HCT116 (cell line): ENCODE measurements around the gene TMCC3. TPM values are rescaled to one million over a fixed set of nuclear protein-coding genes. Genes with fewer than 3 reads are reported as not detected.

ENCODE experiments used
- ATAC-seq: fragments of 200-7000 bp; cut with Tn5 transposase; 2 replicates; pipeline ENCODE4 v1.9.1; 2020; ENCODE audit warnings: mild to moderate bottlenecking, moderate library complexity
- BruUV-seq: library from RNA; stranded (reverse); fragments of 400-500 nt; replicated peaks from 2 replicates; lab custom pipeline; 2021; lab: Mats Ljungman, UMichigan
- CTCF ChIA-PET: fragments of 300-600 bp; sonication (Branson Sonifier 250); formaldehyde crosslinking; loops from one replicate; lab custom pipeline; 2021; ENCODE audit warnings: antibody characterized with exemption; lab: Charles Lee
- POLR2A ChIA-PET: fragments of 300-600, 350-600 bp; sonication (Branson Sonifier 250); formaldehyde crosslinking; loops from one replicate; lab custom pipeline; 2021; ENCODE audit warnings: antibody characterized with exemption; lab: Charles Lee
- RAD21 ChIA-PET, 2 experiments: fragments of 300-600 bp; sonication (Branson Sonifier 250); formaldehyde crosslinking; loops; one replicate each; lab custom pipeline; 2023; ENCODE audit warnings: low total read pairs in 2 of 2; ENCODE audit not compliant: uncharacterized antibody in 2 of 2, unreplicated experiment in 2 of 2, low non-redundant PET in 1 of 2; lab: Charles Lee
- DNase-seq: peaks from one replicate; pipeline ENCODE4 v3.0.0-alpha.2; 2010; ENCODE audit warnings: low read depth, low spot score
- H2AFZ ChIP-seq: fragments of 200-600 bp; shearing (Covaris generic), sonication (generic); 2 replicates; pipeline ENCODE4 v1.6.1; 2017; ENCODE audit warnings: low read depth, mixed run types, mixed read lengths, antibody characterized with exemption, low read length; ENCODE audit not compliant: poor library complexity, severe bottlenecking
- H3K27ac ChIP-seq: 2 replicates; pipeline ENCODE4 v1.5.1; 2012; ENCODE audit warnings: low read depth, low read length
- H3K27me3 ChIP-seq: fragments of 200-600 bp; sonication (generic); 2 replicates; pipeline ENCODE4 v1.6.1; 2016; ENCODE audit warnings: mixed run types, low read length, mixed read lengths; ENCODE audit not compliant: insufficient read depth
- H3K36me3 ChIP-seq, 2 experiments: fragments of 200-500 bp in 1 of 2; fragments of 200-600 bp in 1 of 2; sonication (Bioruptor generic) in 1 of 2; sonication (generic) in 1 of 2; 2 replicates each; pipeline versions ENCODE4 v1.5.1 to v1.6.1; 2014 to 2016; ENCODE audit warnings: low read length in 2 of 2, inconsistent platforms in 1 of 2, mixed read lengths in 1 of 2, mixed run types in 1 of 2; ENCODE audit not compliant: insufficient read depth in 2 of 2, control insufficient read depth in 1 of 2
- H3K4me1 ChIP-seq, 2 experiments: fragments of 200-600 bp in 1 of 2; sonication (generic) in 1 of 2; 2 replicates each; pipeline versions ENCODE4 v1.5.1 to v1.6.1; 2012 to 2017; ENCODE audit warnings: low read length in 2 of 2, inconsistent platforms in 1 of 2, mild to moderate bottlenecking in 1 of 2, mixed read lengths in 1 of 2, mixed run types in 1 of 2, moderate library complexity in 1 of 2; ENCODE audit not compliant: insufficient read depth in 2 of 2, control insufficient read depth in 1 of 2
- H3K4me2 ChIP-seq: fragments of 200-600 bp; sonication (generic); 2 replicates; pipeline ENCODE4 v1.6.1; 2017; ENCODE audit warnings: mixed run types, low read length, mixed read lengths
- H3K4me3 ChIP-seq, 2 experiments: fragments of 200-600 bp in 1 of 2; sonication (generic) in 1 of 2; replicated peaks in 1 of 2; 2 replicates each; pipeline ENCODE4 v1.5.1; 2011 to 2016; ENCODE audit warnings: low read length in 2 of 2, control low read depth in 1 of 2, low read depth in 1 of 2, mild to moderate bottlenecking in 1 of 2, mixed read lengths in 1 of 2, mixed run types in 1 of 2
- H3K79me2 ChIP-seq: fragments of 200-600 bp; sonication (generic); 2 replicates; pipeline ENCODE4 v1.6.1; 2017; ENCODE audit warnings: mild to moderate bottlenecking, mixed run types, low read length, moderate library complexity, mixed read lengths; ENCODE audit not compliant: insufficient read depth
- H3K9ac ChIP-seq: fragments of 200-600 bp; sonication (generic); 2 replicates; pipeline ENCODE4 v1.6.1; 2016; ENCODE audit warnings: low read length, mixed read lengths
- H3K9me2 ChIP-seq: fragments of 200-600 bp; sonication (generic), shearing (Covaris generic); 2 replicates; pipeline ENCODE4 v1.6.1; 2017; ENCODE audit warnings: mixed run types, mild to moderate bottlenecking, moderate library complexity; ENCODE audit not compliant: insufficient read depth
- H3K9me3 ChIP-seq, 2 experiments: fragments of 200-500 bp in 1 of 2; fragments of 200-600 bp in 1 of 2; sonication (Bioruptor generic) in 1 of 2; sonication (generic) in 1 of 2; 2 replicates each; pipeline ENCODE4 v1.6.1; 2014 to 2017; ENCODE audit warnings: low read length in 2 of 2, mixed read lengths in 2 of 2, inconsistent platforms in 1 of 2, low read depth in 1 of 2, mild to moderate bottlenecking in 1 of 2, mixed run types in 1 of 2, moderate library complexity in 1 of 2; ENCODE audit not compliant: control insufficient read depth in 1 of 2, insufficient read depth in 1 of 2
- H4K20me1 ChIP-seq: fragments of 200-600 bp; sonication (generic), shearing (Covaris generic); 2 replicates; pipeline ENCODE4 v1.6.1; 2017; ENCODE audit warnings: mixed run types, mild to moderate bottlenecking, moderate library complexity; ENCODE audit not compliant: insufficient read depth
- CBX3 ChIP-seq: IDR thresholded peaks from 2 replicates; pipeline ENCODE4 v1.6.1; 2012; ENCODE audit warnings: low read depth
- CEBPB ChIP-seq: IDR thresholded peaks from 2 replicates; pipeline ENCODE4 v1.6.1; 2012; ENCODE audit warnings: low read depth
- EGR1 ChIP-seq: IDR thresholded peaks from 2 replicates; pipeline ENCODE4 v1.6.1; 2012; ENCODE audit warnings: low read depth
- EZH2 ChIP-seq: fragments of 200-600 bp; sonication (generic); IDR thresholded peaks from 2 replicates; pipeline ENCODE4 v1.6.1; 2017; ENCODE audit warnings: antibody characterized with exemption, mixed run types
- EZH2phosphoT487 ChIP-seq: fragments of 200-600 bp; IDR thresholded peaks from 2 replicates; pipeline ENCODE4 v1.6.1; 2018; ENCODE audit warnings: antibody characterized with exemption, borderline replicate concordance
- JUND ChIP-seq: IDR thresholded peaks from 2 replicates; pipeline ENCODE4 v1.6.1; 2012
- MAX ChIP-seq: IDR thresholded peaks from 2 replicates; pipeline ENCODE4 v1.6.1; 2012
- POLR2A ChIP-seq: IDR thresholded peaks from 2 replicates; pipeline ENCODE4 v1.7.0; 2011; ENCODE audit warnings: borderline replicate concordance; ENCODE audit not compliant: insufficient read depth, insufficient read length; ENCODE audit errors: extremely low read depth
- POLR2AphosphoS5 ChIP-seq: IDR thresholded peaks from 2 replicates; pipeline ENCODE4 v1.6.1; 2011; ENCODE audit warnings: mild to moderate bottlenecking, low read depth, low read length, moderate library complexity
- RAD21 ChIP-seq: IDR thresholded peaks from 2 replicates; pipeline ENCODE4 v1.6.1; 2012; ENCODE audit warnings: low read depth, mild to moderate bottlenecking
- SRF ChIP-seq: IDR thresholded peaks from 2 replicates; pipeline ENCODE4 v1.6.1; 2012; ENCODE audit warnings: low read depth
- TCF7L2 ChIP-seq: IDR thresholded peaks from 2 replicates; pipeline ENCODE4 v1.7.0; 2011; ENCODE audit warnings: borderline replicate concordance, inconsistent platforms; ENCODE audit not compliant: insufficient read depth, insufficient read length; ENCODE audit errors: extremely low read depth
- ZBTB33 ChIP-seq: IDR thresholded peaks from 2 replicates; pipeline ENCODE4 v1.6.1; 2011; ENCODE audit warnings: mild to moderate bottlenecking, low read length, moderate library complexity; ENCODE audit not compliant: insufficient replicate concordance; ENCODE audit errors: extremely low read depth
- ZFX ChIP-seq: fragments of 450-650 bp; IDR thresholded peaks from 2 replicates; pipeline ENCODE4 v1.6.1; 2017
- ZNF274 ChIP-seq: fragments of 200-500 bp; sonication (Bioruptor generic); IDR thresholded peaks from 2 replicates; pipeline ENCODE4 v1.6.1; 2014; ENCODE audit warnings: mild to moderate bottlenecking, low read depth, low read length, inconsistent platforms
- intact Hi-C: fragments of 100-400 bp; cut with micrococcal nuclease; formaldehyde crosslinking; loops from 2 replicates; pipeline ENCODE4 v1.10.0; 2022
- total RNA-seq: library from RNA; stranded (reverse); gene quantifications from one replicate; pipeline ENCODE4 v1.2.1, GENCODE V29; 2021; ENCODE audit not compliant: unreplicated experiment

TMCC3 gene
- total RNA-seq, 1 experiment from 2014 or later: 4.5 TPM

GRCh38 chr12:94660436-94660835 is 10.1 kb upstream of the TMCC3 start:
- no peak for DNase-seq
- CTCF ChIA-PET: no interaction called here
- Histone ChIP-seq H3K9me2 (no peaks in the 10 kb centered on the region), H3K4me2 (no peak overlapping the region), H3K4me1 (peaks cover 0 to 13% of the 10 kb centered on the region in 2 experiments; a peak in 2 of 4 replicates), H2AFZ (no peak overlapping the region), H3K36me3 (no peaks in the 10 kb centered on the region), H3K9me3 (no peaks in the 10 kb centered on the region), H3K4me3 (no peak overlapping the region), H4K20me1 (no peaks in the 10 kb centered on the region), H3K27me3 (no peaks in the 10 kb centered on the region), H3K9ac (no peak overlapping the region), H3K79me2 (no peaks in the 10 kb centered on the region), H3K27ac (no peak overlapping the region)
- RAD21 ChIA-PET: no interaction called here
- no TSS peak for BruUV-seq
- POLR2A ChIA-PET: no interaction called here
- intact Hi-C loops: no loop called here
- ATAC-seq: no peak
- TF ChIP-seq EGR1: no peak
- no peak for TF ChIP-seq JUND
- TF ChIP-seq EZH2: no peak
- no peak for TF ChIP-seq EZH2phosphoT487
- no peak for TF ChIP-seq ZBTB33
- no peak for TF ChIP-seq POLR2A
- TF ChIP-seq, all 23 proteins: peak for 0

GRCh38 chr12:94659346-94659930 is 9.1 kb upstream of the TMCC3 start:
- intact Hi-C loops: no loop called here
- no peak for ATAC-seq
- TF ChIP-seq ZFX (no peak), JUND (no peak), ZBTB33 (no peak), TCF7L2 (no peak), CBX3 (no peak), RAD21 (no peak), SRF (no peak), EZH2 (no peak), POLR2AphosphoS5 (no peak), MAX (no peak), ZNF274 (no peak), CEBPB (no peak)
- Histone ChIP-seq H3K4me1 (peaks cover 0 to 14% of the 10 kb centered on the region in 2 experiments; a peak in 2 of 4 replicates), H3K79me2 (no peaks in the 10 kb centered on the region), H3K4me2 (no peak overlapping the region), H3K9me3 (no peaks in the 10 kb centered on the region), H3K9ac (no peak overlapping the region), H4K20me1 (no peaks in the 10 kb centered on the region), H3K36me3 (no peaks in the 10 kb centered on the region), H3K27me3 (no peaks in the 10 kb centered on the region), H3K9me2 (no peaks in the 10 kb centered on the region), H3K27ac (no peak overlapping the region), H2AFZ (no peak overlapping the region), H3K4me3 (no peak overlapping the region)
- ChIA-PET RAD21 (no interaction called here), POLR2A (no interaction called here), CTCF (no interaction called here)
- no TSS peak for BruUV-seq
- no peak for DNase-seq
